Measurements from ENCODE around the gene MARCHF3.

DNA sequence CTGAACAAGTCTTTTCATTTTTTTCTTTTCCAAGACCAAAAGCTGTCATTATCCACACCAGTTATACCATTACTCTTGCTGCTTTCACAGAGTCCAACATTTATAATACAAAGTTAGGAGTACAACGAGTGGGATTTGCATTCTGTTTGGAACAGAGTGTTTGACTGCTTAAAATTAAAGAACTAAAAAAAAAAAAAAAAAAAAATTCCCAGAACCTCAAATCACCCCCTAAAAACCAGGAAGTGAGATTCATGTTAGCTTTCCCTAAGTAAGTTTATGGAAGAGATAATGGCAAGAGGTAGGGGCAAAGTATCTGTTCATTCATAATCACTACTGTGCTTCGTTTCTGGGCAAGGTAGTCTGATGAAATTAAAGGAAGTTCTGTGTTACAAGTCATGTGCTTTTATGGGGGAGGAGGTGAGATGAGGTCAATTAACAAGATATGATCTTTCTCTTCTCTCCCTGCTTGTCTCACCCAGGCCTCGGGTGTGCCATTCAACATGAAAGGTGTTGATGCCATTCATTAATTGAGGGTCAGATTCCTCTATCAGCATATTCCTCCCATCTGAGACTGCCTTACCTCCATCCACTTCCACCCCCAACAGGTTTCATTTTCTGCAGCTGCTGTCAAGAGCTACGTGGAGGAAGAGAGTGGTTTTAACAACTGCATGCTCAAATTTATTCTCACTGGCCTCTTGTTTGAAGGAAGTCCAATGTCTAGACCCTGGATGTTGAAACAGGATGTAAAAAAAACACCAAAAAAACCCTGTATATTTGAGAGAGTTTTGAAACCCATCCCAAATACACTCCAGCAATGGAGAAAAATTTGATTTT, 58.1 kb downstream of the MARCHF3 start:
- no peak for TF ChIP-seq POLR2A (IDR thresholded peaks at IDR 0.05; ENCODE audit: low read depth, low read length)
- TF ChIP-seq TAF1 (IDR thresholded peaks at IDR 0.05; ENCODE audit: borderline replicate concordance, low read depth, low read length): no peak

Measured in GM12892 (cell line).